GM12875 (cell line): Measurements from ENCODE around the gene JPH2.

Source experiments
- H3K4me3 ChIP-seq: one replicate; pipeline ENCODE4 v1.5.1; 2011; ENCODE audit warnings: low read depth, low read length, control low read depth
- TF ChIP-seq, protein P1 (sequence below): IDR thresholded peaks from 2 replicates; pipeline ENCODE4 v1.5.1; 2011; ENCODE audit warnings: low read depth, mild to moderate bottlenecking, control low read depth, inconsistent platforms, low read length, moderate library complexity, borderline replicate concordance; ENCODE audit not compliant: insufficient read depth

The JPH2 gene

GRCh38 chr20:44089987-44090674, 96.9 kb downstream of the JPH2 start:
- H3K4me3 ChIP-seq, result no peak overlapping the region
- TF ChIP-seq, protein P1, sequence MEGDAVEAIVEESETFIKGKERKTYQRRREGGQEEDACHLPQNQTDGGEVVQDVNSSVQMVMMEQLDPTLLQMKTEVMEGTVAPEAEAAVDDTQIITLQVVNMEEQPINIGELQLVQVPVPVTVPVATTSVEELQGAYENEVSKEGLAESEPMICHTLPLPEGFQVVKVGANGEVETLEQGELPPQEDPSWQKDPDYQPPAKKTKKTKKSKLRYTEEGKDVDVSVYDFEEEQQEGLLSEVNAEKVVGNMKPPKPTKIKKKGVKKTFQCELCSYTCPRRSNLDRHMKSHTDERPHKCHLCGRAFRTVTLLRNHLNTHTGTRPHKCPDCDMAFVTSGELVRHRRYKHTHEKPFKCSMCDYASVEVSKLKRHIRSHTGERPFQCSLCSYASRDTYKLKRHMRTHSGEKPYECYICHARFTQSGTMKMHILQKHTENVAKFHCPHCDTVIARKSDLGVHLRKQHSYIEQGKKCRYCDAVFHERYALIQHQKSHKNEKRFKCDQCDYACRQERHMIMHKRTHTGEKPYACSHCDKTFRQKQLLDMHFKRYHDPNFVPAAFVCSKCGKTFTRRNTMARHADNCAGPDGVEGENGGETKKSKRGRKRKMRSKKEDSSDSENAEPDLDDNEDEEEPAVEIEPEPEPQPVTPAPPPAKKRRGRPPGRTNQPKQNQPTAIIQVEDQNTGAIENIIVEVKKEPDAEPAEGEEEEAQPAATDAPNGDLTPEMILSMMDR, result no peak

DNA sequence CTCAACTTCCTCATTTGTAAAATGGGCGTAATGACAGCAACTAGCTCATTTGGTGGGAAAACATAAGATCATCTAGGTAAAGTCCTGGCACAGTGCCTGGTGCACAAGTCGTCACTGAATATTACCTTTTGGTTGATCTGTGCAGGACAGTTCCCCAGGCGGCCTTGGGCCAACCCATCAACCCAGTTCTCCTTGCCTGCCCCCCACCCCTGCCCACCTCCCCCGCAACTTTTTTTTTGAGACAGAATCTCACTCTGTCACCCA, 99.2 kb downstream of the JPH2 start:
- TF ChIP-seq, protein P1, result no peak
- no peak overlapping the region for H3K4me3 ChIP-seq

DNA sequence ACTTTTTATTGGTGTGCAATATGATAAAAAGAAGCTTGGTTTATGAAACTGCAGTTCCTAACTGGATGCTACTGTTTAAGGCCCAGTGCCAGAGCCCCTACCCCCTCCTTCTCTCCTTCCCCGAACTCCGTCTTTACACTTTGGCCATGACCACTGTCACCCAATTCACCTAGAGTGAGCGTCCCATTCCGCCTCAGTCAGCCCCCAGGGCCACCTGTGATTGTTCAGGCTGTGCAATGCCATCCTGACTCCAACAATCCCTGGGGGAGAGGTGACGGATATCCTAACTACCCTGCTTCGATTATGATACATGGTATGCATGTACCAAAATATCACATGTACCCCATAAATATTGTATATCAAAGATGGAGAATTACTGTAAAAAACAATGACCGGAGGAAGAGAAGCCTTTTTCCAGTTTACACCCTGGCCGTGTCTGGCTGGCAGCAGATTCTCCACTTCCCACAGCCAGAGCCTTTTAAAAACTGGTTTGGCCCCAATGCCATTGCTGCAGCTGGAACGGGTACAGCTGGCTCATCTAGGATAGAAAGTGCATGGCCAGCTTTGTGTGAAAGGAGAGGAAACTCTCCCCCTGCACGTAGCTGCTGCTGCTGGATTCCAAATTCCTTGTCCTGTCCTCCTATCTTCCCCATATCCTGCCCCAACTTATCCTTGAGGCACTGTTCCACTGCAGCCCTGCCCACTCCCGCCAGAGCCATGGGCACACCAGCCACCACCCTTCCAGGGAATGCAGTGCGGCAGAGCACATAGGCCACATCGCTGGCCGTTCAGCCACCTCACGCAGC, 99.7 kb downstream of the JPH2 start:
- TF ChIP-seq, protein P1, result no peak
- no peak overlapping the region for H3K4me3 ChIP-seq

DNA sequence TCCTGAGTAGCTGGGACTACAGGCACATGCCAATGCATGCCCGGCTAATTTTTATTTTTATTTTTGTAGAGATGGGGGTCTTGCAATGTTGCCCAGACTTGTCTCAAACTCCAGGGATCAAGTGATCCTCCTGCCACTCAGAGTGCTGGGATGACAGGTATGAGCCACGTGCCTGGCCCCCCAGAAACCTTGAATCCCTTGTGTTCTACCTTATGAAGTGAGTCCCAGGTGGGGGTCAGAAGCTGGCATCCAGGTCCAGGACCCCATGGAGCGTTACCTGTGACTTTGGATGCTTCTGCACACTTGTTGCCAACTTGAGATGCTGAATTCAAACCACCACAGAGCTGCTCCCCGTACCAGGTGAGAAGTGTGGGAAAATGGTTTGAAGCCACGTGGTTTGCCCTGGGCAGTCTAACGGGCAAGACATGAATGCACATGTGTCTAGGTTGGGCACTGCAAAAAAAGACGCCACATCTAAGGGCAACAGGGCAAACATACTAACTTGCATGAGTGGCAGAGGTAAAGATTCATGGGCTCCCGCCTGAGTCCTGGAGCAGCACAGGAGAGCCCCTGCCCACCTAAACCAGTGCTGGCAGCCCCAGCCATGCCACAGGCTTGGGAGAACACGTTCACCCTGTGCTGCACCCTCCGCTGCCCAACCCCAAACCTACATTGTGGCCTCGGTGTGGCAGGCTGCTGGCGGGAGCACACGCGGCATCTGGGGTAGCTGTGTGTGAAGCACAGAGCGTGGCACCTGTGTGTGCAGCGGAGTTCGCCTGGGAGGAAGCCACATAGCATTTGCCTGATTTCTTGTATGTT, 101.2 kb downstream of the JPH2 start:
- TF ChIP-seq, protein P1, result no peak
- H3K4me3 ChIP-seq, result no peak overlapping the region

DNA sequence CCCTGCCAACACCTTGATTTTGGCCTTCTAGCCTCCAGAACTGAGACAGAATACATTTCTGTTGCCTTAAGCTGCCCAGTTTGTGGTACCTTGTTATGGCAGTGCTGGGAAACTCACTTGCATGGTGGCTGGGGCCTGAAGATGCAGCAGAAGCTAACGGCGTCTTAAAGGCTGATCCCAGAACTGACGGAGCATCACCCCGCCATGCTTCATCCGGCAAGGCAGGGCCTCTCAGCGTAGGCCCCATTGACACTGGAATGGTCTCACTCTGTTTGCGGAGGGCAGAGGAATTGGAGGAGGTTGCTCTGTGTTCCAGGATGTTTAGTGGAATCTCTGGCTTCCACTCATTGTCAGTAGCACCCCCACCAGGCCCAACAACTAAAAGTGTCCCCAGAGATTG, 102.1 kb downstream of the JPH2 start:
- no peak overlapping the region for H3K4me3 ChIP-seq
- TF ChIP-seq, protein P1, result no peak

- TF ChIP-seq, protein P1, result no peak
- H3K4me3 ChIP-seq, result no peak overlapping the region
Observed at GRCh38 chr20:44084439-44084838, 102.5 kb downstream of the JPH2 start.
